ENCODE data around the gene FRAS1. TPM values are rescaled to one million over a fixed set of nuclear protein-coding genes. Genes with fewer than 3 reads are reported as not detected.

Gene FRAS1
- total RNA-seq, 1 experiment from 2014 or later: 0.23 TPM

DNA sequence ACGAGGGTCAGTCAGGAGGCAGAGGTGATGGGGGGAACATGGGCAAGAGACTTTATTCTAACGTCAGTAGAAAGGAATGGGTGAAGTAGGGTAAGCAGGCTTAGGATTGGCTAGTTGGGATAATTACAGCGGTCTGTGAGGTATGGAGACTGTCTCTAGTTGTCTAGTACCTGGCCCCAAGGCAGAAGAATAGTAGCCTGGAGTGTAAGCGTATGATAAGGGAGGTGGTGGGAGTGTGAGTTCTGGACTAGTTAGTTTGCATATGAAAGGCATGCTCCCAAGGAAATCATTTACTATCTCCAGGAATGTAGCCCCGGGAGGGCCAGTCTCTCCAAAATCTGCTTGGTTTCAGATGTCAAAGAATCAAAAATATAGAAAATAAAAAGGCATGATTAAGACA, 274.8 kb downstream of the FRAS1 start:
- DNase-seq (ENCODE audit: low read depth, low spot score): no peak
- no peak for ATAC-seq
- intact Hi-C loops (cut with micrococcal nuclease; ENCODE audit: unreplicated experiment) (no loop called here), in situ Hi-C loops (cut with HindIII; ENCODE audit: low pct_unique_long_range_greater_than_20kb, low sequenced_read_pairs) (no loop called here)
- Histone ChIP-seq H3K9me3 (ENCODE audit: control insufficient read depth, insufficient read depth, low read depth, low read length) (no peaks in the 10 kb centered on the region), H3K4me3 (ENCODE audit: low read depth in 2 of 2, low read length in 2 of 2) (no peak overlapping the region), H3K27me3 (ENCODE audit: control insufficient read depth, insufficient read depth, low read length) (no peaks in the 10 kb centered on the region), H3K4me1 (ENCODE audit: control insufficient read depth, insufficient read depth, low read length) (no peaks in the 10 kb centered on the region), H3K36me3 (ENCODE audit: control insufficient read depth, insufficient read depth, low read length) (no peaks in the 10 kb centered on the region), H3K27ac (ENCODE audit: low read length) (no peak overlapping the region)
- ChIA-PET CTCF (no interaction called here), POLR2A (no interaction called here)
- no TSS peak for BruUV-seq (replicated peaks)
- TF ChIP-seq CTCF (IDR thresholded peaks at IDR 0.05): no peak
- no peak for TF ChIP-seq SIN3A (IDR thresholded peaks at IDR 0.05; ENCODE audit: borderline replicate concordance, insufficient read depth, low read depth, low read length)
- TF ChIP-seq TCF7L2 (IDR thresholded peaks at IDR 0.05; ENCODE audit: low read depth, low read length): no peak
- TF ChIP-seq POLR2AphosphoS5 (IDR thresholded peaks at IDR 0.05; ENCODE audit: low read depth, low read length): no peak
- TF ChIP-seq, protein P1, sequence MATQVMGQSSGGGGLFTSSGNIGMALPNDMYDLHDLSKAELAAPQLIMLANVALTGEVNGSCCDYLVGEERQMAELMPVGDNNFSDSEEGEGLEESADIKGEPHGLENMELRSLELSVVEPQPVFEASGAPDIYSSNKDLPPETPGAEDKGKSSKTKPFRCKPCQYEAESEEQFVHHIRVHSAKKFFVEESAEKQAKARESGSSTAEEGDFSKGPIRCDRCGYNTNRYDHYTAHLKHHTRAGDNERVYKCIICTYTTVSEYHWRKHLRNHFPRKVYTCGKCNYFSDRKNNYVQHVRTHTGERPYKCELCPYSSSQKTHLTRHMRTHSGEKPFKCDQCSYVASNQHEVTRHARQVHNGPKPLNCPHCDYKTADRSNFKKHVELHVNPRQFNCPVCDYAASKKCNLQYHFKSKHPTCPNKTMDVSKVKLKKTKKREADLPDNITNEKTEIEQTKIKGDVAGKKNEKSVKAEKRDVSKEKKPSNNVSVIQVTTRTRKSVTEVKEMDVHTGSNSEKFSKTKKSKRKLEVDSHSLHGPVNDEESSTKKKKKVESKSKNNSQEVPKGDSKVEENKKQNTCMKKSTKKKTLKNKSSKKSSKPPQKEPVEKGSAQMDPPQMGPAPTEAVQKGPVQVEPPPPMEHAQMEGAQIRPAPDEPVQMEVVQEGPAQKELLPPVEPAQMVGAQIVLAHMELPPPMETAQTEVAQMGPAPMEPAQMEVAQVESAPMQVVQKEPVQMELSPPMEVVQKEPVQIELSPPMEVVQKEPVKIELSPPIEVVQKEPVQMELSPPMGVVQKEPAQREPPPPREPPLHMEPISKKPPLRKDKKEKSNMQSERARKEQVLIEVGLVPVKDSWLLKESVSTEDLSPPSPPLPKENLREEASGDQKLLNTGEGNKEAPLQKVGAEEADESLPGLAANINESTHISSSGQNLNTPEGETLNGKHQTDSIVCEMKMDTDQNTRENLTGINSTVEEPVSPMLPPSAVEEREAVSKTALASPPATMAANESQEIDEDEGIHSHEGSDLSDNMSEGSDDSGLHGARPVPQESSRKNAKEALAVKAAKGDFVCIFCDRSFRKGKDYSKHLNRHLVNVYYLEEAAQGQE (IDR thresholded peaks at IDR 0.05; ENCODE audit: insufficient read depth in 1 of 2, low read depth in 2 of 2, low read length in 1 of 2): no peak

DNA sequence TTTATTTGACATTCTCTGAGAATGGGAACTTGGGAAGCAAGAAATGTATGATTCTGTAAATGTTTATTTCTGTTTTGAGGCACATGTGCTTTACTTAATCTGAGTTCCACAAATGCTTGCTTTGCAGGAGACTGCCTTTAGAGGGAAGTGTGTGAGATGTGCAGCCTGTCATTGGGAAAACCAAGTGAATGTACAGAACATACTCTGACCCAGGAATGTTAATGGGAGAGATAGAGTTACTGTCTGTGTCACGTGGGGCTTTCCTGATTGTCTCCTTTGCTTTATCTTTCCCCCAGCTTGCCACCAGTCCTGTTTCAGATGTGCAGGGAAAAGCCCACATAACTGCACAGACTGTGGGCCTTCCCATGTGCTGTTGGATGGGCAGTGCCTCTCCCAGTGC, 275.9 kb downstream of the FRAS1 start:
- ATAC-seq (no peak), DNase-seq (ENCODE audit: low read depth, low spot score) (no peak)
- TF ChIP-seq POLR2AphosphoS5 (IDR thresholded peaks at IDR 0.05; ENCODE audit: low read depth, low read length): no peak
- TF ChIP-seq CTCF (IDR thresholded peaks at IDR 0.05): no peak
- no peak for TF ChIP-seq SIN3A (IDR thresholded peaks at IDR 0.05; ENCODE audit: borderline replicate concordance, insufficient read depth, low read depth, low read length)
- TF ChIP-seq, protein P1 (IDR thresholded peaks at IDR 0.05; ENCODE audit: insufficient read depth in 1 of 2, low read depth in 2 of 2, low read length in 1 of 2): no peak
- no peak for TF ChIP-seq TCF7L2 (IDR thresholded peaks at IDR 0.05; ENCODE audit: low read depth, low read length)
- no peaks in the 10 kb centered on the region for H3K4me1 ChIP-seq (ENCODE audit: control insufficient read depth, insufficient read depth, low read length)
- no peak overlapping the region for H3K4me3 ChIP-seq (ENCODE audit: low read depth in 2 of 2, low read length in 2 of 2)
- no peaks in the 10 kb centered on the region for H3K27me3 ChIP-seq (ENCODE audit: control insufficient read depth, insufficient read depth, low read length)
- intact Hi-C loops (cut with micrococcal nuclease; ENCODE audit: unreplicated experiment): no loop called here
- no TSS peak for BruUV-seq (replicated peaks)
- in situ Hi-C loops (cut with HindIII; ENCODE audit: low pct_unique_long_range_greater_than_20kb, low sequenced_read_pairs): no loop called here
- H3K9me3 ChIP-seq (ENCODE audit: control insufficient read depth, insufficient read depth, low read depth, low read length): no peaks in the 10 kb centered on the region
- no peak overlapping the region for H3K27ac ChIP-seq (ENCODE audit: low read length)
- CTCF ChIA-PET: no interaction called here
- POLR2A ChIA-PET: no interaction called here
- H3K36me3 ChIP-seq (ENCODE audit: control insufficient read depth, insufficient read depth, low read length): no peaks in the 10 kb centered on the region

Data from Panc1 (cell line).